HL-60 (cell line): ENCODE data around the gene LRRC51.

ENCODE experiments used
- DNase-seq, 2 experiments: peaks; one replicate each; pipeline ENCODE4 v3.0.0-alpha.2; 2010 to 2020; ENCODE audit warnings: low read depth in 1 of 2, low spot score in 1 of 2
- H3K27ac ChIP-seq: fragments of 250-450 bp; sonication (Bioruptor Pico); replicated peaks from 2 replicates; pipeline ENCODE4 v1.5.1; 2020; ENCODE audit warnings: mild to moderate bottlenecking, moderate library complexity
- H3K27me3 ChIP-seq: fragments of 250-450 bp; sonication (Bioruptor Pico); 2 replicates; pipeline ENCODE4 v1.5.1; 2021; ENCODE audit warnings: mild to moderate bottlenecking, moderate library complexity; ENCODE audit not compliant: insufficient read depth, poor library complexity, severe bottlenecking
- H3K4me3 ChIP-seq: replicated peaks from 2 replicates; pipeline ENCODE4 v1.5.1; 2011; ENCODE audit warnings: mild to moderate bottlenecking, control low read depth, low read length; ENCODE audit not compliant: insufficient read depth
- GABPA ChIP-seq: IDR thresholded peaks from 2 replicates; pipeline ENCODE4 v1.6.1; 2012; ENCODE audit warnings: low read depth
- POLR2AphosphoS5 ChIP-seq: IDR thresholded peaks from 2 replicates; pipeline ENCODE4 v1.6.1; 2012; ENCODE audit warnings: low read depth
- SPI1 ChIP-seq: IDR thresholded peaks from 2 replicates; pipeline ENCODE4 v1.6.1; 2012; ENCODE audit warnings: low read depth, mild to moderate bottlenecking, borderline replicate concordance
- TF ChIP-seq, protein P1 (sequence below): IDR thresholded peaks from 2 replicates; pipeline ENCODE4 v1.6.1; 2012; ENCODE audit warnings: low read depth; ENCODE audit not compliant: insufficient replicate concordance
- TF ChIP-seq, protein P2 (sequence below): IDR thresholded peaks from one replicate; pipeline ENCODE4 v1.5.1; 2011; ENCODE audit warnings: low read length, control low read depth, inconsistent platforms; ENCODE audit not compliant: insufficient read depth

The LRRC51 gene

DNA sequence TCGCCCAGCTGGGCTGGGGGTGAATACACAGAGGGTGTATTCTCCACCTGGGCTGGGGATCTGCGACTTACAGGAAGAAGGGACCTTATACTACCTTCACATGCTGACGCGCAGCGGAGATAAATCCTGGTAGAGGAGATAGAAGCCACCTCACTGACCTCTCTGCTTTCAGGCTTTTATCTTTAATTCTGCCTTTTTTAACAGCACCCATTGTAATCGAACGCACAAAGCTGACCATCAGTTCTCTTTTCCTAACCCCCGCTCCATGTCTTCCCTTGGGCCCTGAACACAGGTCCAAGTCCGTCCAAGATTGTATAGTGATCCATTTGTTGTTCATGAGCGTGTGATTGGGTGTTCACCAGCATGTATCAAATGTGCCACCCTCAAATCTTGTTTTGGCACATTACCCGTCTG is 23.1 kb downstream of the LRRC51 start:
- DNase-seq = no peak
- H3K27ac ChIP-seq = peak overlapping the region; percentile 100
- H3K4me3 ChIP-seq = no peak overlapping the region
- TF ChIP-seq, protein P1, sequence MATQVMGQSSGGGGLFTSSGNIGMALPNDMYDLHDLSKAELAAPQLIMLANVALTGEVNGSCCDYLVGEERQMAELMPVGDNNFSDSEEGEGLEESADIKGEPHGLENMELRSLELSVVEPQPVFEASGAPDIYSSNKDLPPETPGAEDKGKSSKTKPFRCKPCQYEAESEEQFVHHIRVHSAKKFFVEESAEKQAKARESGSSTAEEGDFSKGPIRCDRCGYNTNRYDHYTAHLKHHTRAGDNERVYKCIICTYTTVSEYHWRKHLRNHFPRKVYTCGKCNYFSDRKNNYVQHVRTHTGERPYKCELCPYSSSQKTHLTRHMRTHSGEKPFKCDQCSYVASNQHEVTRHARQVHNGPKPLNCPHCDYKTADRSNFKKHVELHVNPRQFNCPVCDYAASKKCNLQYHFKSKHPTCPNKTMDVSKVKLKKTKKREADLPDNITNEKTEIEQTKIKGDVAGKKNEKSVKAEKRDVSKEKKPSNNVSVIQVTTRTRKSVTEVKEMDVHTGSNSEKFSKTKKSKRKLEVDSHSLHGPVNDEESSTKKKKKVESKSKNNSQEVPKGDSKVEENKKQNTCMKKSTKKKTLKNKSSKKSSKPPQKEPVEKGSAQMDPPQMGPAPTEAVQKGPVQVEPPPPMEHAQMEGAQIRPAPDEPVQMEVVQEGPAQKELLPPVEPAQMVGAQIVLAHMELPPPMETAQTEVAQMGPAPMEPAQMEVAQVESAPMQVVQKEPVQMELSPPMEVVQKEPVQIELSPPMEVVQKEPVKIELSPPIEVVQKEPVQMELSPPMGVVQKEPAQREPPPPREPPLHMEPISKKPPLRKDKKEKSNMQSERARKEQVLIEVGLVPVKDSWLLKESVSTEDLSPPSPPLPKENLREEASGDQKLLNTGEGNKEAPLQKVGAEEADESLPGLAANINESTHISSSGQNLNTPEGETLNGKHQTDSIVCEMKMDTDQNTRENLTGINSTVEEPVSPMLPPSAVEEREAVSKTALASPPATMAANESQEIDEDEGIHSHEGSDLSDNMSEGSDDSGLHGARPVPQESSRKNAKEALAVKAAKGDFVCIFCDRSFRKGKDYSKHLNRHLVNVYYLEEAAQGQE = no peak
- TF ChIP-seq GABPA (no peak), POLR2AphosphoS5 (no peak), SPI1 (no peak)
- TF ChIP-seq, protein P2, sequence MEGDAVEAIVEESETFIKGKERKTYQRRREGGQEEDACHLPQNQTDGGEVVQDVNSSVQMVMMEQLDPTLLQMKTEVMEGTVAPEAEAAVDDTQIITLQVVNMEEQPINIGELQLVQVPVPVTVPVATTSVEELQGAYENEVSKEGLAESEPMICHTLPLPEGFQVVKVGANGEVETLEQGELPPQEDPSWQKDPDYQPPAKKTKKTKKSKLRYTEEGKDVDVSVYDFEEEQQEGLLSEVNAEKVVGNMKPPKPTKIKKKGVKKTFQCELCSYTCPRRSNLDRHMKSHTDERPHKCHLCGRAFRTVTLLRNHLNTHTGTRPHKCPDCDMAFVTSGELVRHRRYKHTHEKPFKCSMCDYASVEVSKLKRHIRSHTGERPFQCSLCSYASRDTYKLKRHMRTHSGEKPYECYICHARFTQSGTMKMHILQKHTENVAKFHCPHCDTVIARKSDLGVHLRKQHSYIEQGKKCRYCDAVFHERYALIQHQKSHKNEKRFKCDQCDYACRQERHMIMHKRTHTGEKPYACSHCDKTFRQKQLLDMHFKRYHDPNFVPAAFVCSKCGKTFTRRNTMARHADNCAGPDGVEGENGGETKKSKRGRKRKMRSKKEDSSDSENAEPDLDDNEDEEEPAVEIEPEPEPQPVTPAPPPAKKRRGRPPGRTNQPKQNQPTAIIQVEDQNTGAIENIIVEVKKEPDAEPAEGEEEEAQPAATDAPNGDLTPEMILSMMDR = no peak
- no peaks in the 10 kb centered on the region for H3K27me3 ChIP-seq

DNA sequence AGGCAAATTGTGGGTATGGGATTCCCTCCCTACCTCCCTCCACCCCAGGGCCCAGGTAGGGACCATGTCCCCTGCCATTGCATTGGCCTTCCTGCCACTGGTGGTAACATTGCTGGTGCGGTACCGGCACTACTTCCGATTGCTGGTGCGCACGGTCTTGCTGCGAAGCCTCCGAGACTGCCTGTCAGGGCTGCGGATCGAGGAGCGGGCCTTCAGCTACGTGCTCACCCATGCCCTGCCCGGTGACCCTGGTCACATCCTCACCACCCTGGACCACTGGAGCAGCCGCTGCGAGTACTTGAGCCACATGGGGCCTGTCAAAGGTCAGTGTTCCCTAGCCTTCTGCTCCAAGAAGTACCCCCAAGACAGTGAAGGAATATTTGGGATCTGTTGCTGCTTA is 25.2 kb downstream of the LRRC51 start, which contains the start of gene TOMT:
Gene TOMT (plus strand): TSS at position 37 of the 400 bp plus-strand sequence. CDS start 28 bp downstream, at position 65.
- no peak for DNase-seq
- Histone ChIP-seq H3K27me3 (no peaks in the 10 kb centered on the region), H3K27ac (no peak within 1 kb of the TSS), H3K4me3 (no peak within 1 kb of the TSS)
- TF ChIP-seq, protein P1 = no peak
- TF ChIP-seq SPI1 = no peak
- TF ChIP-seq POLR2AphosphoS5 = no peak
- TF ChIP-seq GABPA = no peak
- TF ChIP-seq, protein P2 = no peak

DNA sequence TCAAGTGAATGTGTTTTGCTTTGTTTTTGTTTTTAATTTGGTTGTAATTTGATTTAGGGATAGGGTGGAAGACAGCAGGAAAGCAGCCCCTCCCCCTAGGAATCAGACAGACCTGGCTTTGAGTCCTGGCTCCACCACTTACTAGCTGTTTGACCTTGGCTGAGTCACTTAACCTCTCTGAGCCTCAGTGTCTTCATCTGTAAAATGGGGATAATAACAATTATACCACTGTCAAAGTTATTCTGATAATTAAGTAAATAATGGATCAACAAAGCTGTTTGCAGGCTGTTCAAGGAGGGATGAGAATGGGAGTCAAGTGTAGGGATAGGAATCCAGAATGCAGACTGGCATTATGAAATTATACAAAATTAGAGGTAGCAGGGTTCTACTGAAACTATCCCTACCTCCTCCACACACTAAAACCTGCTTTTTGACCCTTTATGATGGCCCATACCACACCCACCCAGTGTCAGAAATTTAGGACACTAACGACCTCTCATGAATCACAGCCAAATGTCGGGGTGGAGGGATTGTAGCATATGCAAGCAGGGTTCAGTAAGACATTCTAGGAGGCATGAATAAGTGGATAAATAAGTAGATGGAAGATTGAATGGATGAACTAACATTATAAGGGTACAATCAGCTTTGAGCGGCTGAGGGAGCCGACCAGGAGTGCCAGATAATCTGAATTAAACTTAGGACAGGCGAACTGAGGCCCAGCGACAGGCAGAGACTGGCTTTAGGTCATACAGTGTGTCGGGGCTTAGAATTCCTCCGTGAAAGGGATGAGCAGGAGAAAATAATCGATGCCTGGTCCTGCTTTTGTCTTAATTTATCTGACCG is 30.9 kb downstream of the LRRC51 start:
- Histone ChIP-seq H3K4me3 (peak overlapping the region; percentile 51), H3K27me3 (no peaks in the 10 kb centered on the region), H3K27ac (peak overlapping the region; percentile 99)
- no peak for DNase-seq
- no peak for TF ChIP-seq POLR2AphosphoS5
- TF ChIP-seq, protein P1 = no peak
- no peak for TF ChIP-seq SPI1
- TF ChIP-seq GABPA = no peak
- TF ChIP-seq, protein P2 = no peak
